DOHH2 (cell line): ENCODE measurements around the gene CD40.
A peak's percentile ranks its signal among the peaks of the same experiment; 100 is the strongest.

ENCODE experiments used
- H3F3A ChIP-seq: fragments of 200-600 bp; sonication (generic), shearing (Covaris generic); 2 replicates; pipeline ENCODE4 v1.6.0; 2016; ENCODE audit warnings: antibody characterized with exemption, mild to moderate bottlenecking; ENCODE audit not compliant: control insufficient read depth, insufficient read depth
- H3K27ac ChIP-seq: fragments of 200-600 bp; sonication (generic); 2 replicates; pipeline ENCODE4 v1.5.1; 2014; ENCODE audit warnings: low read depth, mild to moderate bottlenecking, low read length, moderate library complexity
- H3K27me3 ChIP-seq: fragments of 200-600 bp; sonication (generic); 2 replicates; pipeline ENCODE4 v1.6.1; 2014; ENCODE audit warnings: mild to moderate bottlenecking, low read length, mixed read lengths; ENCODE audit not compliant: control insufficient read depth
- H3K36me3 ChIP-seq: fragments of 200-600 bp; sonication (generic); 2 replicates; pipeline ENCODE4 v1.6.1; 2014; ENCODE audit warnings: mild to moderate bottlenecking, low read length, moderate library complexity, mixed read lengths; ENCODE audit not compliant: control insufficient read depth
- H3K4me1 ChIP-seq: fragments of 200-600 bp; sonication (generic); 2 replicates; pipeline ENCODE4 v1.6.1; 2014; ENCODE audit warnings: mild to moderate bottlenecking, low read length, mixed read lengths; ENCODE audit not compliant: control insufficient read depth
- H3K4me2 ChIP-seq: fragments of 200-600 bp; sonication (generic); 2 replicates; pipeline ENCODE4 v1.6.0; 2014; ENCODE audit warnings: mild to moderate bottlenecking, low read length, moderate library complexity
- H3K4me3 ChIP-seq: fragments of 200-600 bp; sonication (generic); 2 replicates; pipeline ENCODE4 v1.5.1; 2014; ENCODE audit warnings: mild to moderate bottlenecking, low read length, mixed read lengths
- H3K79me2 ChIP-seq: fragments of 200-600 bp; sonication (generic); 2 replicates; pipeline ENCODE4 v1.6.1; 2014; ENCODE audit warnings: mild to moderate bottlenecking, low read length, mixed read lengths; ENCODE audit not compliant: control insufficient read depth
- H3K9me2 ChIP-seq: fragments of 200-600 bp; sonication (generic); replicated peaks from 2 replicates; pipeline ENCODE4 v1.6.1; 2014; ENCODE audit warnings: mild to moderate bottlenecking, low read length, mixed read lengths; ENCODE audit not compliant: control insufficient read depth
- H3K9me3 ChIP-seq: fragments of 200-600 bp; sonication (generic); 2 replicates; pipeline ENCODE4 v1.6.1; 2014; ENCODE audit warnings: antibody characterized with exemption, low read length, mixed read lengths; ENCODE audit not compliant: control insufficient read depth, insufficient read depth
- H4K20me1 ChIP-seq: fragments of 200-600 bp; sonication (generic); 2 replicates; pipeline ENCODE4 v1.6.0; 2014; ENCODE audit warnings: low read depth, mild to moderate bottlenecking, antibody characterized with exemption, low read length, moderate library complexity; ENCODE audit not compliant: control insufficient read depth, insufficient read depth
- EZH2phosphoT487 ChIP-seq: fragments of 200-600 bp; sonication (generic); IDR thresholded peaks from 2 replicates; pipeline ENCODE4 v1.6.1; 2017; ENCODE audit warnings: borderline replicate concordance, mild to moderate bottlenecking, antibody characterized with exemption, low read length, moderate library complexity, mixed read lengths
- TF ChIP-seq, protein P1 (sequence below): fragments of 200-600 bp; sonication (generic); IDR thresholded peaks from one replicate; pipeline ENCODE4 v1.5.1; 2014; ENCODE audit warnings: antibody characterized with exemption, mild to moderate bottlenecking, low read depth, low read length; ENCODE audit not compliant: poor library complexity, severe bottlenecking

Gene CD40

DNA sequence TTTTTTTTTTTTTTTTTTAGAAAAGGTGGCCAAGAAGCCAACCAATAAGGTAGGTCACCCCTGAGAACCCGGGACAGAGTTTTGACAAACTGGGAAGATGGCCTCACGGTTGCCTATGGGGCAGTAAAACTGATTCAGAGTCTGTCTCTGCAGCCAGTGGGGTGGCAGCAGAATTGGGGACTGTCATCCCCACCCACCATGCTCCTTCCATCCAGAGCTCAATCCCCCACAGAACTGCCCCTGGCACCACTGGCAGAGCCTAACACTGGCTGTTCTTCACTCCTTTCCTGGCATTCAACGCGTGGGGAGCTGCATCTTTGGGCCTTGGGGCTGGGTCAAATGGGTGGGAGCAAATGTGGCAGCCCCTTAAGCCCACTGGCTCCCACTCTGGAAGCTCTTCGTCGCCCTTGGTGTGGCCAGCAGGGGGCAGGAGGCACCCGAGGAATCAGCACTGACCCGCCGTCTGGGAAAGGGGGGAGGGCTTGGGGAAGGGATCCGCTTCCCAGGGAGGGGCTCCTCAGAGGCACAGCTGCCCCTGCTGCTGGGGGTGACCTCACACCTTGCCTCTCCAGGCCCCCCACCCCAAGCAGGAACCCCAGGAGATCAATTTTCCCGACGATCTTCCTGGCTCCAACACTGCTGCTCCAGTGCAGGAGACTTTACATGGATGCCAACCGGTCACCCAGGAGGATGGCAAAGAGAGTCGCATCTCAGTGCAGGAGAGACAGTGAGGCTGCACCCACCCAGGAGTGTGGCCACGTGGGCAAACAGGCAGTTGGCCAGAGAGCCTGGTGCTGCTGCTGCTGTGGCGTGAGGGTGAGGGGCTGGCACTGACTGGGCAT is 10.4 kb downstream of the CD40 start:
- peaks cover 22% of the 10 kb centered on the region for H3K36me3 ChIP-seq
- H3K4me3 ChIP-seq = no peak overlapping the region
- H3K79me2 ChIP-seq = no peaks in the 10 kb centered on the region
- no peak overlapping the region for H3K27ac ChIP-seq
- no peaks in the 10 kb centered on the region for H3K4me1 ChIP-seq
- no peaks in the 10 kb centered on the region for H3K9me2 ChIP-seq
- H3K9me3 ChIP-seq = no peaks in the 10 kb centered on the region
- no peak for TF ChIP-seq EZH2phosphoT487
- TF ChIP-seq, protein P1, sequence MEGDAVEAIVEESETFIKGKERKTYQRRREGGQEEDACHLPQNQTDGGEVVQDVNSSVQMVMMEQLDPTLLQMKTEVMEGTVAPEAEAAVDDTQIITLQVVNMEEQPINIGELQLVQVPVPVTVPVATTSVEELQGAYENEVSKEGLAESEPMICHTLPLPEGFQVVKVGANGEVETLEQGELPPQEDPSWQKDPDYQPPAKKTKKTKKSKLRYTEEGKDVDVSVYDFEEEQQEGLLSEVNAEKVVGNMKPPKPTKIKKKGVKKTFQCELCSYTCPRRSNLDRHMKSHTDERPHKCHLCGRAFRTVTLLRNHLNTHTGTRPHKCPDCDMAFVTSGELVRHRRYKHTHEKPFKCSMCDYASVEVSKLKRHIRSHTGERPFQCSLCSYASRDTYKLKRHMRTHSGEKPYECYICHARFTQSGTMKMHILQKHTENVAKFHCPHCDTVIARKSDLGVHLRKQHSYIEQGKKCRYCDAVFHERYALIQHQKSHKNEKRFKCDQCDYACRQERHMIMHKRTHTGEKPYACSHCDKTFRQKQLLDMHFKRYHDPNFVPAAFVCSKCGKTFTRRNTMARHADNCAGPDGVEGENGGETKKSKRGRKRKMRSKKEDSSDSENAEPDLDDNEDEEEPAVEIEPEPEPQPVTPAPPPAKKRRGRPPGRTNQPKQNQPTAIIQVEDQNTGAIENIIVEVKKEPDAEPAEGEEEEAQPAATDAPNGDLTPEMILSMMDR = peak; percentile 67
- no peak overlapping the region for H3K4me2 ChIP-seq
- H3F3A ChIP-seq = no peaks in the 10 kb centered on the region
- peaks cover 31% of the 10 kb centered on the region for H3K27me3 ChIP-seq
- H4K20me1 ChIP-seq = 0 out of 2 replicates have a peak, but pooled peaks cover 3% of the 10 kb centered on the region

- Histone ChIP-seq H3K4me1 (no peaks in the 10 kb centered on the region), H3K4me3 (no peak overlapping the region), H3K9me3 (no peaks in the 10 kb centered on the region), H3K27me3 (peaks cover 31% of the 10 kb centered on the region), H3K9me2 (no peaks in the 10 kb centered on the region), H3K36me3 (peaks cover 13% of the 10 kb centered on the region; the same call in 1 of the 2 replicates), H3K27ac (no peak overlapping the region), H3F3A (no peaks in the 10 kb centered on the region), H4K20me1 (0 out of 2 replicates have a peak, but pooled peaks cover 3% of the 10 kb centered on the region), H3K4me2 (no peak overlapping the region), H3K79me2 (no peaks in the 10 kb centered on the region)
- TF ChIP-seq, protein P1 = no peak
- no peak for TF ChIP-seq EZH2phosphoT487
Measured at GRCh38 chr20:46129955-46130481, 11.9 kb downstream of the CD40 start.

DNA sequence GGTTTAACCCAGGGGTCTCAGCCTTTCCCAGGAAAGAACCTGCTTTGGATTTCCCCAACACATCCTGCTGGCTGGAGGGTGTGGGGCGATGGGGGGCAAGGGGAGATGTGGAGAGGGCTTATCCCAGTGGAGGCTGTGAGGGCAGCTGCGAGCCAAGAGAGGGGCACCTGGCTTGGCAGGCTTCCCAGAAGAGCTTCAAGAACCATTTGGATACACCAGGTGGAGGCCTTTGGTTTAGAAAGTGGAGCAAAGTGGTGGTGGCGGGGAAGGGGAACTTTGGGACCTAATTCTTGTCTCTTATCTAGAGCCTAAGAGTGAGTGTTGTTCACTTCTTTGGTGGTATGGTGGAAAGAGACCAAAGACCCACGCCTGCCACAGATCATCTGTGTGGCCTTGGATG is 12.4 kb downstream of the CD40 start:
- Histone ChIP-seq H3K9me2 (no peaks in the 10 kb centered on the region), H3K27me3 (peaks cover 31% of the 10 kb centered on the region), H3K4me1 (no peaks in the 10 kb centered on the region), H3K36me3 (peaks cover 13% of the 10 kb centered on the region; the same call in 1 of the 2 replicates), H3K27ac (no peak overlapping the region), H3K4me3 (no peak overlapping the region), H3K79me2 (no peaks in the 10 kb centered on the region), H3K9me3 (no peaks in the 10 kb centered on the region), H3K4me2 (no peak overlapping the region), H4K20me1 (0 out of 2 replicates have a peak, but pooled peaks cover 3% of the 10 kb centered on the region), H3F3A (no peaks in the 10 kb centered on the region)
- no peak for TF ChIP-seq EZH2phosphoT487
- TF ChIP-seq, protein P1 = no peak
